Effector CD8-positive, alpha-beta T cell (primary cell): ENCODE measurements around the gene MOCS2.
"Not testable (repeated sequence)": the region's sequence is repeated elsewhere in the genome, so short reads cannot be mapped to it uniquely, and the experiment has no call there.

ENCODE experiments used
- DNase-seq: peaks from one replicate; lab custom pipeline; 2025; lab: John Stamatoyannopoulos, UW
- total RNA-seq, 4 experiments: gene quantifications; one replicate each; lab custom pipeline; 2026; lab: John Stamatoyannopoulos, UW

The MOCS2 gene, protein sequence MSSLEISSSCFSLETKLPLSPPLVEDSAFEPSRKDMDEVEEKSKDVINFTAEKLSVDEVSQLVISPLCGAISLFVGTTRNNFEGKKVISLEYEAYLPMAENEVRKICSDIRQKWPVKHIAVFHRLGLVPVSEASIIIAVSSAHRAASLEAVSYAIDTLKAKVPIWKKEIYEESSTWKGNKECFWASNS
- total RNA-seq: 27.6 to 33.3 (median 28.4) reads per million in 4 experiments

DNA sequence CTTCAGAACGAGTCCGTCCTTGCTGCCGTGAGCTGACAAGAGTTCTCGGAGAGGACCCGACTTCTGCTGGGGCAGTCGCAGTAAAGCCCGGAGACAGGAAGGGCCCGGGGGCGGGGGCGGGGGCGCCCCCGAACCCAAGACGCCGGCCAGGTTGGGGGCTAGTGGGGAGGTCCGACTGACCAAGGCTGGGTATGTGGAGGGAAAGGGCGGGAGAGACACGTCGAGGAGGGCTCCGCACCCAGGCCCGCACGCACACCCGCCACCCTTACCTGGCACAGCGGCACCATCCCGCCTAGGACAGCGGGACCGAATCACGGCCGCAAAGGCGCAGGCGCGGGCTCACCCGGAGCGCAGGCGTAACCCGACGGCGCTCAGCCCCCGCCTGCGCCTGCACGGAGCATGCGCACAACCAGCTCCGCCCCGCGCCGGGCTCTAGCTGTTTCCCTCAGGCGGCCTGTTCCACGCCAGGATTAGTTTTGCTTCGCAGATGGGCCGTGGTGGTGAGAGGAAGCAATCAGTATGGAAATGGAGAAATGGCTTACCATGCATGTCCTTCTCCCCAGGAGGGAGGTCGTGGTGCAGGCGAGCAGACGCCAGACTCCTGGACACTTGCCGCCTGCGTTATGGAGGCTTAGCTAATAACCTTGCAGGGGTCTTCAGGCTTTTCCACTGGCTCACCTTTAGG, at the start of gene MOCS2:
MOCS2 (minus strand) TSS at position 315 of the 685 bp plus-strand sequence. CDS start 2,583 bp downstream, outside the sequence.
- peak; percentile 84 for DNase-seq

DNA sequence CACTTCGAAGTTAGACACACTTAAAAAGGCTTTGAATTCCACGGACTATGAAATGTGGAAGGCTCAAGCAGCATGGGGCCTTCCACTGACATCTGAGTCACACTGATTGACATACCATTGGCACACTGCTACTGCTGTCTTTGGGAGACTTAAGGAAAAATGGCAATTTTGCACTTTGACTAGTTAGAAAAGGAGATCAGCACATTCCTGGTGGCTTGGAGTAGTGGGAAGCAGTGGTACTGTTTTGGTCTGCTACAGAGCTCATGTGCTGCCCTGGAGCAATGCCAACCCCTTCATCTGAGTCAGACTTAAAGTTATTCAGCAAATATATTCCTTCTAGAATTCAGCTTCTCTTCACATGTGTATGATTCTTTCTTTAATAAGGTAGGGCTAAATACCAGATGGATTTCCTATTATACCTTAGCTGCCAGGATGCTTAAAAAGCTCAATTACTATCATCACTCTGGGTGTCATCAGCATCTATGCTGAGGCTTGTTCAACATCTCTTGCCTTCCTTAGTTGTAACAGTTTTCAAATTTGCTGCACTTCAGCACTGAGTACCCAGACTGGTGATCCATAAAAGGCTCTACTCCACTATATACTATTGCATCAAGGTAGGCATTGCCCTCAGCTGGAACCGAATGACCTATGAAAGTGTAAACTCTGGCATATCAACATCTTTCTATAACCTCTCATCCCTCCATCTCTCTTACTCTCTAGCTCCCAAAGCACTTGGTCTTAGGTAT, 42.3 kb upstream of the MOCS2 start:
- DNase-seq: no peak

DNA sequence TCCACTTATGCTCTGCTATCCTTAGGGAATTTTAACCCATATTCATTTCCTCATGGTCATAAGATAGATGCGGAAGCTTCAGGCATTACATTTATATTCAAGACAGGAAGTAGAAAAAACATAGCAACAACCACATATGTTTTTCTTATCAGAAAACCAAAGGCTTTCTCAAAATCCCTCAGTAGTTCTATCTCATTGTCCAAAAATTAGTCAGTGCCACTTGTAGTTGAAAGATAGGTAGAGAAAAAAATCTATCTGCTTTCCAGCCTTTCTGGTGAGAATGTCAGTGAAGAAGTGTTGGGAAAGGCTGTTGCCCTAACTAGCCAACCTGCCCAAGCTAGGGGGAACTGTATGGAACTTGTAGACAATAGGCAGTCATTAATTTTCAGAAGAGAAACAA, 23.5 kb upstream of the MOCS2 start:
- no peak for DNase-seq

DNA sequence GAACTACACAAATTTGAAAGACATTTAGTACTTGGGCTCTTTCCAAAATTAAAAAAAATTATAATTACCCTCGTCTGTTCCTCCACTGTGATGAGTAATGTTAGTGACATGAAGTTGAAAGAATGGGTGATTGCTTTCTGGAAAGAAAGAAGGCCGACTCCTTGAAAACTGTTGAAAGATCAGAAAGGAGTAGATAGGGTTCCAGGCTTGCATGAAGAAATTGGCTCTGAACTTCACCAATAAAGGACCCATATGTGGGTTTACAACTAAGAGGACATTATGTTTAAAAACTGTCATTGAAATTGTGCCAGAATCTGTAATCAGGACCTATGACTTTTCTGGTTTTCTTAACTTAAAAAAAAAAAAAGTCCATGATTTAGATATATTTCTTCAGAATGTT, 20.7 kb upstream of the MOCS2 start:
- no peak for DNase-seq

DNA sequence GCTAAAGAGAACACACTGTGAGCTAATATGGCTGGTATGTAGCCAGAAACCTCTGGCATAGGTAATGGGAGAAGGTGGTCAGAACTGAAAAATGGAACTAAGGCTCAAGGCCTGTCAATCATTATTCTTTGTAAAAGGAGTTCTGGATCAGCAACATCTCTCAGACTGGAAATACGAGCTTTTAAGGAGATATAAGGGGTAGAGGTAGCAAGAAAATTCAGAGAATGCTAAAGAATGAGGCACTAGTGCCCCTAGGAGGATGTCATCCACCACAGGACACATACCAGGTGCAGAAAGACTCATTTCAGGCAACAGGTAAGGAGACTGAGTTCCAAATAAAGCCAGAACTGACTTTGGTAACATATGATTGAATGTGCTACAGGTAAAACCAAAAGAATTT, 18.9 kb upstream of the MOCS2 start:
- DNase-seq: no peak

DNA sequence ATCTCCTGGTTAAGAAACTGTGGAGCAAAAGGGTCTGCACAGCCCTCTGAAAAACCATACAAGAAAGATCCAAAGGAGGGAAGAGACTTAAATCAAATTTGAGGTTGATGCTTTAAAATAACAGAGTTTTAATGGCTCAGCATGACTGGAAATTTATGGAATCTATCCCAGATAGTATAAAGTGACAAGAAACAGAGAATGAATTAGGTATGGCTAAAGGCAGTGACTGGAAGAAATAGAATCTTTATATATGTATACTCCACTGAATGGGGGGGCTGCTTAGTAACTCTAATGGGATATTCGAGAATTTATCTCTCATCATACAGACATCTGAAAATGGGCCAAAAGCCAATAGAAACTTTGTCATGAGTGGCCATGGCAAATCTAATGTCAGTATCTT, 17.6 kb upstream of the MOCS2 start:
- DNase-seq: no peak

DNA sequence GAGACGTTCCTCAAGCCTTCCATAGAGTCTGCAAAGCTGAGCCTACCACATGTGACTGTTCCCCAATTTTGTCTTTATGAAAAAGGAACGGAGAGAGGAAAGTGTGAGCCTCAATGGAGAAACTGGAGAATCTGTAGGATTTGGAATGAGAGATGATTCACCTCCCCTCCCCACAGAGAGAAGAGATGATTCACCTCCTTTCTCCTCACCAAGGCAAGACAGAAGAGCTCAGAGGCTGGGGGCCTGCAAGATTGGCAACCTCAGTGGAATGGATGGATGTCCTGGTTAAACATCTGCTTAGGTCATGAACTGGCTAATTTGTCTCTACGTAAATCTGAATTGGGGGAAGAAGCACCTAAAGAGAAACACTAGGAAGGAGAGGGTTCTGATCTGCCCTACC, 17.0 kb upstream of the MOCS2 start:
- DNase-seq: no peak

DNA sequence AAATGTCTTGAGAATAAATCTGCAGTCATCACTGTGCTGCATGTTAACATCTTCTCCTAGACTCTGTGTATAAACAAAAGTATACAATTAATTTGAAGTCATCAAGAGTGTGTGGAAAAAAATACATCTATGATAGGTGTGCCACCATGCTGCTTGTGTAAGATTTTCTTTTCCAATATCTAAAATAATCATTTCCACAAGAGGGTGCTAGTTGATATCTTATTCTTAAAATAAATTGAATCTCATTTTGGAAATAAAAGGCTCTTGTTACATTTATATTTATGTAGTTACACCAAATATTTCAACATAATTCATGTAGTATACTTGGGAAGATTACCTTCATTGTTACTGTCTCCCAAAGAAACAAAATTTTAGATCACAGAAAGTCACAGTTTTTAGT, 14.1 kb upstream of the MOCS2 start:
- no peak for DNase-seq

DNA sequence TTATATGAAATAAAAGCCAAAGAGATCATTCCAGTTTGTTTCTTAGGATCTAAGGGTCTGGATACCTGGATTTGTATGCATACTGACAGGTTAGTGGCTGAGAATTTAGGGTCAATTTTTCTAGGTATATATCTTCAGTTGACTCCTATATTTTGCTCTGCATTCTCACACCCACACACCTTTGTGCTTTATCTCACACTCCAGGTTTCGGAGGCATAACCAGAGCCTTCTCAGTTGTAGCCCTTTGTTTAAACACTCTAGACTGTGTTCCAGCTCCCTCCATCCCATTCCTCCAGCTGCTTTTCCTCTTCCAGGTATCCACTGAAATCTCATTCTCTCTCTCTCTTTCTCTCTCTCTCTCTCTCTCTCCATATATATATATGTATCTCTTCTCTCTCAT, 10.6 kb upstream of the MOCS2 start:
- DNase-seq: no peak

DNA sequence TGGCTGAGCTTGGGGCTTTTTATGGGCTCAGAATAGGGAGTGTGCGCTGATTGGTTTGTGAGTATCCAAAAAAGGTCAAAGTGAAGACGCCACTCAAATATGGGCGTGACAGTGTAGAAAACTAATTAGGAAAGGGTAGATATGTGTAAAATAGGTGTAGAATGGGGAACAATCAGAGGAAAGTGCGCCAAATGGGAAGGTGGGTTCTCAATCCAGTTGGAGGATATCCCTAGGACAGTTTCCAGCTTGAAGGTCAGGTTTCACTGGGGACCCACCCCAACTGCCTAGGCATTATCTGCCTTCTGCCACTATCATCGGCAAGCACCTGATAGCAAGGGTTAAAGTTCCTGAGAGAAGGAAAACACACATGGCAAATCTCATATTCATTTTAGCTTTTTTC, 9.3 kb upstream of the MOCS2 start:
- no peak for DNase-seq

DNA sequence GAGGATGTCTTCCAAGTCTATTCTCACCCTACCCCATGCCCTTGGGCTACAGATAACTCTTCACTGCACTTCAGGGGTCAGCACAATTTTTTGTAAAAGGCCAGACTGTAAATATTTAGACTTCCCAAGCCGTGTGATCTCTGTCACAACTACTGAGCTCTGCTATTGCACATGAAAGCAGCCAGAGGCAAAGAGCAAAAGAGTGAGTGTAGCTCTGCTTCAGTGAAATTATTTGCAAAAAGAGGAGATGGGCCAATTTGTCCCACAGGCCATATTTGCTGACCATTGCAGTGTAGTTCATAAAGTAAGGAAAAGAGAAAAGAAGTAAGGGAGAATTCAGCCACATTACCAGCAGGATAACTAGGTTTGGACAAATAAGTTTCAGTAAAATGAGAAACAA, 7.0 kb upstream of the MOCS2 start:
- no peak for DNase-seq

DNA sequence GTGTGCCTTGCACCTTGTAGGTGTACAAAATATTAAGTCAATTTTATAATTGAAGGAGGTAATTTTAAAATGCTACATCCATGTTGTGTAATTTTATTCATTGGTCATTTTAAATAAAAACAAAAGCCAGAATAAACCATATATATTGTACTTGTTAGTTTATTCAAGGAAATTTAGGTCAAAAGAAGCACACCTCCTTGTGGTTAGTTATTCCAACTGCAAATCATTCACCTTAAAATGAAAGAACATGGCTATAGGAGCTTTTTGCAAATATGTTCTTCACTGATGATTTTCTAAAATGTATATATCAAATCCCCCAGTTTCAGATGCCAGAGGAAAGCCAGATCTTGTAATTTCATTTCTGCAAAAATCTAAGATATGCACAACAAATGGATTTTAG, 5.4 kb upstream of the MOCS2 start:
- no peak for DNase-seq

DNA sequence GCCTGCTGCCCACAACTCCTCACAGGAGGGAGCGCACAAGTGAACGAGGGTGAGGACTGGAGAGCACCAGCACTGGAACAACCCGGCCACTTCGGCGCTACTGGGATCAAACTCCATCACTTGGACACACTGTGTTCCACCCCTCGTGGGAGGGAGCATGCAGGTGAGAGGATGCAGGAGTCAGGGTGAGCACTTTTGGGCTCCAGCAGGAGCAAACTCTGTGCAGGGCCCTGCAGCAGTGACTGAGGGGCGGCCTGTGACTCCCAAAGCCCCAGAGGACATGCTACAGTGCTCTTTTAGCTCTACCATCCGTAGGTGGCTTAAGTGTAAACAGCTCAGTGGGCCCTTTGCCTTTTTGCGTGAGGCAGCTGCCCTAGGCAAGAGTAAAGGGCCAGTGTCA, 4.4 kb upstream of the MOCS2 start:
- no peak for DNase-seq

DNA sequence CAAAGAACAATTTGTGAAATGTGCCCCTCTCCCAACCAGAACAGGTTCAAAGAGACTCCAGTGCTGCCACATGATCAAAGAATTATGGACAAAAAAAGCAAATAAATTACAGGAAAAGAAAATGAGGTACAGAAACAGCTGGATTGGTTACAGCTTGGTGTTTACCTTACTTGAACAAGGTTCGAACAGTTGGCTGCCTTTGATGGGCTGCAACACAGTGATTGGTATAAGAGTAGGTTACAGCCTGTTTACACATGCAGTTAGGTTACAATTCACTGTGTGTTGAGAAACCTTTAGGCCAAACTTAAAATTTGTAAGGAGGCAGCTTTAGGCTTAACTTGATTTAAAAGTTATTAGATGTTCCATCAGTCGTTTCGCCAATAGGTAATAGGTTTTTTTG, 3.4 kb upstream of the MOCS2 start:
- DNase-seq: no peak

DNA sequence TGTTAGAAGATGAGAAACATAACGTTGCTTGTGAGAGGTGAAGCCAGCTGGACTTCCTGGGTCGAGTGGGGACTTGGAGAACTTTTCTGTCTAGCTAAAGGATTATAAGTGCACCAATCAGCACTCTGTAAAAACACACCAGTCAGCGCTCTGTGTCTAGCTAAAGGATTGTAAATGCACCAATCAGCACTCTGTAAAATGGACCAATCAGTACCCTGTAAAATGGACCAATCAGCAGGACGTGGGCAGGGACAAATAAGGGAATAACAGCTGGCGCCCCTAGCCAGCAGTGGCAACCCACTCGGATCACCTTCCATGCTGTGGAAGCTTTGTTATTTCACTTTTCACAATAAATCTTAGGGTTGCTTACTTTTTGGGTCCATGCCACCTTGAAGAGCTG, 2.8 kb upstream of the MOCS2 start:
- DNase-seq: not testable (repeated sequence)

DNA sequence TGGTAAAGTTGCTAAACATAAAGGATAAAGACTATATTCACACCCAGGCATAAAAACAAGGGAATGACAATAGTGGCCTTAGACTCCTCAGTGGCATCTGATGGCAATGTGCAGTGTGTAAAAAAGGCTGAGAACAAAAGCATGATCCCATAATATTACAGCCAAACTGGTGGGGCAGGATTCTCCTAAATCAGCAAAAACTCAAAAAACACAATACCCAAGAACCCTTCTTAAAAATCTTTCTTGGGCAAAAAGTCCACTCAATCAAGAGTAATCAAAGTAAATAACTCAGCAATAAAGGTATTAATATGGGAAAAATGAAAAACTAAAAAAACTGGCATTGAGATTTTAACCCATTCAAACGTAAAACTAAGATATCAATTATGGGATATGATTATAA, 1.6 kb upstream of the MOCS2 start:
- no peak for DNase-seq

DNA sequence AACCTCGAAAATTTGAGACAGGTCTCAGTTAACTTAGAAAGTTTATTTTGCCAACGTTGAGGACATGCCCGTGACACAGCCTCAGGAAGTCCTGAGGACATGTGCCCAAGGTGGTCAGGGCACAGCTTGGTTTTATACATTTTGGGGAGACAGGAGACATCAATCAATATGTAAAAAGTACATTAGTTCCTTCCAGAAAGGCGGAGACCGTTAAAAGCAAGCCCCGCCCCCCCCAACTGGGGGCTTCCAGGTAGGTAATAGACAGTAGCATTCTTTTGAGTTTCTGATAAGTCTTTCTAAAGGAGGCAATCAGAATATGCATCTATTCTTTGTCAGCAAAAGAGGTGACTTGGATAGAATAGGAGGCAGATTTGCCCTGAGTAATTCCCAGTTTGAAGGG, 599 bp upstream of the MOCS2 start:
- DNase-seq: no peak

DNA sequence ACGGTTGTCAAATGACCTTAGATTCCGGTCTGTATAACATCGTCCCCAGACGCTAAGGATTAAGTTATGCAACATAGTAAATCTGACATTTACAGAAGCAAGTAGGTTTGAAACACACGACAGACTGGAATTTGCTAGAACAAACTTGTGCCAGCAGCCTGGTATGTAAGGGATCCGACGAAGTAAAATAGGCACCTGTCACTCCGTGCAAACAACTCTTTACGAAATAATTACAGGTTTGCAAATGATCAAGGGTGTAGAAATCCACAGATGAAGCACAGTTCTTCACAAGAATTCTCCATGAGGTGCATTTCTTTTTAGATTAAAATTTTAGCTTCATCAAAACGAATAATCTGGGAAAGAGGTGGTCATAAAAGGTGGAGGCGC, 508 bp downstream of the MOCS2 start:
- DNase-seq: no peak

DNA sequence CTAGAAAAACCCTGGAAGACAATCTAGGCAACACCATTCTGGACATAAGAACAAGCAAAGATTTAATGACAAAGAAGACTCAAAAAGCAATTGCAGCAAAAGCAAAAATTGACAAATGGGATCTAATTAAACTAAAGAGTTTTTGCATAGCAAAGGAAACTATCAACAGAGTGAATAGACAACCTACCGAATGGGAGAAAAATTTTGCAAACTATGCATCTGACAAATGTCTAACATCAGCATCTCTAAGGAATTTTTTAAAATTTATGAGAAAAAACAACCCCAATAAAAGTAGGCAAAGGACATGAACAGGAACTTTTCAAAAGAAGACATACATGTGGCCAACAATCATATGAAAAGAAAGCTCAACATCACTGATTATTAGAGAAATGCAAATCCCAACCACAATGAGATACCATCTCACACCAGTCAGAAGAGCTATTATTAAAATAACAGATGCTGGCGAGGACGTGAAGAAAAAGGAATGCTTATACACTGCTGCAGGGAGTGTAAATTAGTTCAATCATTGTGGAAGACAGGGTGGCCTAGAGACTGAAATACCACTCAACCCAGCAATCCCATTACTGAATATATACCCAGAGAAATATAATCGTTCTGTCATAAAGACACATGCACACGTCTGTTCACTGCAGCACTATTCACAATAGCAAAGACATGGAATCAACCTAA, 3.8 kb downstream of the MOCS2 start:
- DNase-seq: no peak

DNA sequence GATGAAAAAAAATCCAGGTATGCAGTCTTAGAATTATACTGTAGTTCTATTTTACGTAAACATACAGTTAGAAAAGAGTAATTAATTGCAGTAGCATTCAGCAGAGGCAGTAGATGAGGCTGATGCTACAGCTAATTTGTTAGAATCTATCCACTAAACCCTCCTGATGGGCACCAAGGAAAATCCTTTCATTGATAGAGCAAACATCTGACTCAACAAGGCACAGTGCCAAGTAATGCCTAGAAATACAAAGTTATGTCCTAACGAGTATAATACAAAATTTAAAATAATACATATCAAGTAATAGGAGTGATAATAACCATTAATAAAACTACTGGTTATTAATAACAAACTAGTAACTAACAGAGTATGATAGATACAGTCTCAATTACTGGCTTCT, 9.0 kb downstream of the MOCS2 start:
- DNase-seq: no peak

DNA sequence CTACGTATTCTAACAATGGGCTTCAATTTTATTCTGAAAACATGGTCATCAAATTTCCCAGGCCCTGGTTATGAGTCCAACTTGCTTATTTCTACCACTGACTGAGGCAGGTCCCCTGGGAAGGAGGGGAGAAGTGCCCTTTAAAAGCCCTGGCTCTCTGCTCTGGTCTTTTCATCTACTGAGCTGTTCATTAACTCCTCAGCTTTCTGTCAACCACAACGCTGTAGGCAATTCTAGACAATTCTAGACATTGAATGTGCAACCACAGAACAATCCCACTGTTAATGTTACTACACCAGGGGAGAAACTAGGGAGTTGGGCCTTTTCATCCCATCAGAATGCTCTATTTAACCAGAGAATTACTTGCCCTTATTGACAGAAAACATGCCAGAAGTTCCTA, 10.0 kb downstream of the MOCS2 start:
- no peak for DNase-seq

DNA sequence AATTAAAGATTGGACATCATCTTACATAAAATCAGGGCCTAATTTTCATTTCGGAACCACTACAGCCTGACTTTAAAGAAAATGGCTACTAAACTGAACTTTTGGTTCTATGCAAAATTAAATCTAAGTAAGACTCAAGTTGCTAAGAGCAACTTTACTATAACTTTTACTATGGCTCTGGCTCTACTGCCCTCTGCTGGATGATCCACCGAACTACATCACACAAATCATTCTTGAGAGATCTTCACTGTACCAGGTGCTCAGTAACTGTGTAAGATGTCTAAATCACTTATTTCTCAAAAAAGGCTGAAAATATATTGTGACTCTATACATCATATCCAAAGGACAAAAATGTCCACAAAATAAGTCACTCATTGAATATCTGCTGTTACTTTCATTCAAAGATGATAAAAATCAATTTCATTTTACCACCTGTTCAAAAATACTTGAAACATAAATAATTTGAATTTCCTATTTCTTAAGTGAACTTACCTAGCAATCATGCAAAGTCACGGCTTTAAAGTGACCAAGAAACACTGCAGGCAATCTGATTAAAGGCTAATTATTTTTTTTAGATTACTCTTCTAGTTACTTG, 13.5 kb downstream of the MOCS2 start:
- peak; percentile 55 for DNase-seq
